SK-N-DZ (cell line): Measurements from ENCODE around the gene KCTD16.

Experiments
- DNase-seq: peaks from one replicate; pipeline ENCODE4 v3.0.0-alpha.2; 2015; ENCODE audit warnings: low spot score

KCTD16 gene

DNA sequence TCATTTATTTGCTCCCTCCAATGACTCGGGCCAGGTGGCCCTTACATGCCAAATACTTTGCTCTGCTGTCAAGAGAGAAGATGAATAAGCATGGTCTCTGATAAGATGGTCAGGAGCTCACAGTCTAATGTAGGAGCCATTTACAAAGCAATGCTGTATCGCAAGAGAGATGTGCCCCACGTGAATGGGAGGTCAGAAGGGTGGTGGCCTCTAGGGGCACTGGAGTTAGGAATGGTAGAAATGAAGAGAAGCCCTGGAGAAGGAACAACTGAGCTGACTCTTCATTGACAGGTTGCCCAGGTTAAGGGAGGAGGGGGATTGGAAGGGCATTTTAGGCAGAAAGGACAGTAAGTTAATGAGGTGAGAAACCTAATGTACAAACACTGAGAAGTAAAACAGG, 286.5 kb downstream of the KCTD16 start:
- DNase-seq: peak; percentile 18

- no peak for DNase-seq
These were observed 287.5 kb downstream of the KCTD16 start for GRCh38 chr5:144458216-144458615.

DNA sequence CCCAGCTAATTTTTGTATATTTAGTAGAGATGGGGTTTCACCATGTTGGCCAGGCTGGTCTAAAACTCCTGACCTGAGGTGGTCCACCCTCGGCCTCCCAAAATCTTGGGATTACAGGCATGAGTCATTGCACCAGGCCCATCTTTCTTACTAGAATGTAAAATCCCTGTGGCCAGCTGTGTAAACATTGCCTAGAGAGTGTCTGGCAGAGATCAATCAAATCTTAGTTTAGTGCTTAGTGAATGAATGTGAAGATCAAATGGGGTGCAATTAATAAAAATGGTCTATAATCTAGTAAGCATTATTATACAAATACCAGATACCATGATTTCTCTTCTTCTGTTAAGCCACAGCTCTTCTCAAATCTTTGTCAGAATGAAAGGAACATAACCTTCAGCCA, 289.9 kb downstream of the KCTD16 start:
- no peak for DNase-seq

- DNase-seq: no peak
These were observed 291.9 kb downstream of the KCTD16 start for GRCh38 chr5:144462577-144462976.

DNA sequence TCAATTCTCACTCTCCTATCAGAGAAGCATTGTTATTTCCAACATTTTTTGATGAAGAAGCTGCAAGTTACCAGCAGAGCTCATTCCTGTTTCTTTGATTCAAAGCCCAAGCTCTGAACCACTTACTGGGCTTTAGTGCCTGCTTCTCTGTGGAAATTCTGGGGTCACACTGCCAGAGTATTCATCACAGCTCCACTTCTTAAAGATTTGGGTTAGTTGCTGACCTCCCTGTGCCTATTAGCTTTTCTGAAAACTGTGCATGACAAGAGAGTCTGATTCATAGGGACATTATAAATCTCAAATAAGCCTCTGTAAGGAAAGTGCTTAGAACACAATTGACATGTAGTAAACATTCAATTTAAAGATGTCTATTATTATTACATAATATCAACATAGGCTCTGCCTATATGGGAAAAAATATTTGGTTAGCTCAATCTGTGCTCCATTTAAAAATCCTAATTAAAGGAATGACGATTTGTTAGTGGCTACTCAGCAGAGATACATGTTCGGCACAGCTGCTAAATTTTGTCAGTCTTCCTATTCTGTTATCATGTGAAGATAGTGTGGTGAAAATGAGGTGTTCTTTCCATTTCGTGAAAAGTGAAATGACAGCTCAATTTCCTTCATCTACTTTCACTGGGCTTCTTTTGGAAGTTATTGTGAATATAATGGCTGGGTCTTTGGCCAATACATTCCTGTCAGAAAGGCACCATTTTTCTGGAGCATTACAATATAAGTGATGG, 293.0 kb downstream of the KCTD16 start:
- DNase-seq: no peak

DNA sequence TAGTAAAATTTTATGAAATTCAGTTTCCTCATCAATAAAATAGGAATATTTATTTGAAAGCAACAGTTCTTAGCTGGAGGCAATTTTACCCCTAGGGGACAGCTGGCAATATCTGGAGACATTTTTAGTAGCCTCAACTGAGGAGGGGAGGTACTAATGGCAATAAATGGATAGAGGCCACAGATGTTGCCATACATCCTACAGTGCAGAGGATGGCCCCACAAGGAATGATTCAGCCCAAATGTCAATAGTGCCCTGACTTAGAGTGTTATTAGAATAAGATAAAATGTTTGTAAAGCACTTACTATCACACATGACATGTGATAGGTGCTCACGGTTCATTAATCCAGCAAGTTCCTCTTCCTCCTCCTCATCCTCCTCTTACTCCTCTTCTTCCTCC, 293.6 kb downstream of the KCTD16 start:
- no peak for DNase-seq

- DNase-seq: no peak
These were observed 294.8 kb downstream of the KCTD16 start for GRCh38 chr5:144465441-144465840.

- DNase-seq: peak; percentile 78
These were observed 297.1 kb downstream of the KCTD16 start for GRCh38 chr5:144467792-144468191.

DNA sequence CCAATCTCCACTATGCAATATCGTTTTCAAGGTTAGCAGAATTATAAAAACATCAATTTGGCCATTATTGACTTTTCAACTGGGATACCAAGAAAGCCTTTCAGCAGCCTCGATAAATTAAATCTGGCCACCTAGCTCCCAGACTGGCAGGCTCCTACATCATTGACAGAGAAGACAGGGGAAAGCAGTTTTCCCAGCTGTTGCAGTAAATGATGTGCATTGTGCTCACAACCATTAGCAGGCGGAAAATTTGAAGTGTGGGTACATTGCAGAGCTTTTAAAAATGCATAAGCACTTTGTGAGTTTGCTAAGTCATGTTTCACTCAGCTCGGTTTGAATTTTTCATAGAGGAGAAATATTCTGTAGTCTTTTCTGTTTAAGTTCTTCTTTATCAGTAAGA, 297.9 kb downstream of the KCTD16 start:
- peak; percentile 47 for DNase-seq

GRCh38 chr5:144469106-144469505, 298.4 kb downstream of the KCTD16 start:
- no peak for DNase-seq

GRCh38 chr5:144472221-144472620, 301.5 kb downstream of the KCTD16 start:
- no peak for DNase-seq

GRCh38 chr5:144473650-144474049, 303.0 kb downstream of the KCTD16 start:
- DNase-seq: no peak

GRCh38 chr5:144478565-144478964, 307.9 kb downstream of the KCTD16 start:
- DNase-seq: no peak

- no peak for DNase-seq
These were observed 311.2 kb downstream of the KCTD16 start for GRCh38 chr5:144481861-144482260.

GRCh38 chr5:144484124-144484897, 313.6 kb downstream of the KCTD16 start:
- no peak for DNase-seq

DNA sequence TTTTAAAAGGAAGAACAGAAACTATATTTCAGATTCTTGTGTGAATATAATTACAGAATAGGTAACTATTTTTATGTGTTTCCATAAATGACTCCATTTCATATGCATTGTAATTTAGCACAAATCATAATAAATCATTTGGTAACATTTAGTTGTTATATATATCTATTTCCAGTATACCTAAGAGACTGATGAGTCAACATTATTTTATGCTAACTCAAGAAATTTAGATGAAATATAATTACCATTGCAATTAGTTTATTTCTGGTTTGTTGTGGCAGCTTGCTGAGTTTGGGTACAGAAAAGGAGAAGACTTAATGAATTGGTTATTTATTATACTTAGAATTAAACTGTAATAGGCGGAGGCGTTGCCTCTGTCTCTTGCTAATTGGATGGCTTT, 314.9 kb downstream of the KCTD16 start:
- no peak for DNase-seq

DNA sequence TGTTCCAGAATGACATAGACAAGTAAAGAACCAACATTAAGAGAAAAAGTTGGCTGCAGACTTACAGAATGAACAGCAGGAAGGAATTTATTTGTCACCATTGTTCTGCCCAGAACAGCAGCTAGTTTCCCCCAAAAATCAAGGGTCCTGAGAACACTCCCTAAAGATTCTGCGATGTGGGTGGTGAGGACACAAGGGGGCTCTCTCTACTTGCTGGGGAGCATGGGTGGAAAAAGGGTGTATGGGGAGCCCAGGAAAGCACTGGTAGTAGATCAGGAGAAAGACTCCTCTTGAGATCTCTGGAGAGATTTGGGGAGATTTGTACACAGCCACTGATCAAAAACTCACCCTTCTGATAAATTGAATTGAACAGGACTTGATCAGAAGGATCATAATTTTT, 316.5 kb downstream of the KCTD16 start:
- DNase-seq: no peak

- DNase-seq: no peak
These were observed 317.1 kb downstream of the KCTD16 start for GRCh38 chr5:144487761-144488160.

DNA sequence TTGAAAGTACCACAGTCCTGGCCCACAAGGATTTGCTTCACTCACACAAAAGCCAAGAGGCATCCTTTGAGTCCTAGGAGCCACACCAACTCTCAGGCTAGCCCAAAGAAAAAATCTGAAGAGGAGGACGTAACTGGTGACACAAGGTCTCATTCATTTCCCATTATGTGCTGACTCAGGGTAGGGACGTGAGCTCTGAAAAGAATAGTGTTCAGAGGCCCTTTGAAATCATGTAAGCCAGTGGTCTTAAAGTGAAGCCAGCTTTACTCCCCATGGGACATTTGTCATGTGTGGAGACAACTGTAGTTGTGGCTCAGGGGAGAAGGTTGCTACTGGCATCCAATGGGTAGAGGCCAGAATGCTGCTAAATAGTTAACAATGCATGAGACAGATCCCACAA, 332.4 kb downstream of the KCTD16 start:
- DNase-seq: no peak

- DNase-seq: no peak
These were observed 334.4 kb downstream of the KCTD16 start for GRCh38 chr5:144504929-144505577.

DNA sequence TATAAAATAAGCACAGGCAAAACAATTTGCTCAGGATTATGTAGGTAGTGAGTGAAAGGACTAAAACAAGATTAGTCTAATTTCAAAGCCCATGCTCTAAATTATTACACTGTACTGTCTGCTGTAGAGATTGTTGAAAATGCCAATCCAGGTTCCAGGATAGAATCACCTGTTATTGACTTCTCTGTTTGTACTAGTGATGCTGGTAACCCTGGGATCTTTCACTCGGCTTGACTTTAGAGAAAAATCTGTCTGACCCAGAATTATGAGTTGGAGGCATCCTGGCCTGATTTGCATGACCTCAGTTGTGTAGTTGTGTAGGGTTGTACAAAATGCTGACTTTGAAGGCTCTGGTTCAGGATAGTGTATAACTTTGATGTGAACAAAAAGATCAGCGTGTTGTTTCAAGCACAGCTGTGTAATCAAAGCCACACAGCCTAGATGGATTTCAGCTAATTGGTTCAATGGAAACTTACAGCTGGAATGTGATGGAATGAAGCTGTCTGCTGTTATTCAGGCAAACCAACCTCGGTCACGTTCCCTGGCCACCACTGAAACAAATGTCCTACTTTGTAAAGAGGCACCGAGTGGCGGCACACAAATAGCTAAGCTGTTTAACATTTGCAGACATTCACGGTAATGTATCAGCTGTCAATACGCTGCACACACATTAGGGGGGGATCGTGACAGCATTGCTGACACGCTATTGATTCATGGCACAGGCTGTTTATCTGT, 340.3 kb downstream of the KCTD16 start:
- no peak for DNase-seq

GRCh38 chr5:144511580-144512072, 341.0 kb downstream of the KCTD16 start:
- DNase-seq: no peak
